Upper lobe of left lung (tissue), 4 donors: ENCODE results near the gene KRIT1.

Experiments
- POLR2AphosphoS5 ChIP-seq, 2 donors: sonication (generic); formaldehyde crosslinking; IDR thresholded peaks; one replicate each; pipeline ENCODE4 v1.5.1; 2017; ENCODE audit warnings: antibody characterized with exemption in 2 of 2
- TF ChIP-seq, protein P1 (sequence below), 6 experiments: fragments of 450-650 bp in 4 of 6; fragments of 200-600 bp in 2 of 6; sonication (generic) in 2 of 6; IDR thresholded peaks; one replicate each; pipeline ENCODE4 v1.5.1; 2016 to 2019; ENCODE audit warnings: antibody characterized with exemption in 6 of 6

- TF ChIP-seq, protein P1, sequence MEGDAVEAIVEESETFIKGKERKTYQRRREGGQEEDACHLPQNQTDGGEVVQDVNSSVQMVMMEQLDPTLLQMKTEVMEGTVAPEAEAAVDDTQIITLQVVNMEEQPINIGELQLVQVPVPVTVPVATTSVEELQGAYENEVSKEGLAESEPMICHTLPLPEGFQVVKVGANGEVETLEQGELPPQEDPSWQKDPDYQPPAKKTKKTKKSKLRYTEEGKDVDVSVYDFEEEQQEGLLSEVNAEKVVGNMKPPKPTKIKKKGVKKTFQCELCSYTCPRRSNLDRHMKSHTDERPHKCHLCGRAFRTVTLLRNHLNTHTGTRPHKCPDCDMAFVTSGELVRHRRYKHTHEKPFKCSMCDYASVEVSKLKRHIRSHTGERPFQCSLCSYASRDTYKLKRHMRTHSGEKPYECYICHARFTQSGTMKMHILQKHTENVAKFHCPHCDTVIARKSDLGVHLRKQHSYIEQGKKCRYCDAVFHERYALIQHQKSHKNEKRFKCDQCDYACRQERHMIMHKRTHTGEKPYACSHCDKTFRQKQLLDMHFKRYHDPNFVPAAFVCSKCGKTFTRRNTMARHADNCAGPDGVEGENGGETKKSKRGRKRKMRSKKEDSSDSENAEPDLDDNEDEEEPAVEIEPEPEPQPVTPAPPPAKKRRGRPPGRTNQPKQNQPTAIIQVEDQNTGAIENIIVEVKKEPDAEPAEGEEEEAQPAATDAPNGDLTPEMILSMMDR (IDR thresholded peaks at IDR 0.05), result no peak
- no peak for TF ChIP-seq POLR2AphosphoS5 (IDR thresholded peaks at IDR 0.05)
These were observed 48.3 kb upstream of the KRIT1 start for GRCh38 chr7:92293896-92294590.
